H9 (cell line): ENCODE measurements around the gene NENF. TPM values are rescaled to one million over a fixed set of nuclear protein-coding genes. Genes with fewer than 3 reads are reported as not detected.

Experiments used
- DNase-seq: peaks from one replicate; pipeline ENCODE4 v3.0.0-alpha.2; 2017
- H2AFZ ChIP-seq: one replicate; pipeline ENCODE4 v1.6.1; 2013; ENCODE audit warnings: mild to moderate bottlenecking, low read length, control low read depth, moderate library complexity
- H2AK5ac ChIP-seq: 2 replicates; pipeline ENCODE4 v1.6.1; 2013; ENCODE audit warnings: low read length, control low read depth, mixed read lengths; ENCODE audit not compliant: insufficient read length
- H2BK120ac ChIP-seq: one replicate; pipeline ENCODE4 v1.6.1; 2013; ENCODE audit warnings: low read depth, mild to moderate bottlenecking, low read length, control low read depth, inconsistent platforms; ENCODE audit not compliant: poor library complexity, severe bottlenecking
- H2BK12ac ChIP-seq: 2 replicates; pipeline ENCODE4 v1.6.1; 2013; ENCODE audit warnings: low read length, control low read depth, mixed read lengths, low read depth; ENCODE audit not compliant: insufficient read length
- H2BK15ac ChIP-seq: 2 replicates; pipeline ENCODE4 v1.6.1; 2013; ENCODE audit warnings: low read depth, low read length, control low read depth
- H2BK20ac ChIP-seq: one replicate; pipeline ENCODE4 v1.6.1; 2013; ENCODE audit warnings: low read depth, mild to moderate bottlenecking, low read length, control low read depth, inconsistent platforms; ENCODE audit not compliant: poor library complexity, severe bottlenecking
- H2BK5ac ChIP-seq: 2 replicates; pipeline ENCODE4 v1.6.1; 2013; ENCODE audit warnings: low read length, control low read depth, mixed read lengths; ENCODE audit not compliant: insufficient read length
- H3K14ac ChIP-seq: 2 replicates; pipeline ENCODE4 v1.6.1; 2013; ENCODE audit warnings: low read length, control low read depth; ENCODE audit not compliant: insufficient read depth
- H3K18ac ChIP-seq: 2 replicates; pipeline ENCODE4 v1.6.1; 2013; ENCODE audit warnings: low read depth, mild to moderate bottlenecking, mixed read lengths, low read length, control low read depth; ENCODE audit not compliant: insufficient read length
- H3K23ac ChIP-seq: 2 replicates; pipeline ENCODE4 v1.6.1; 2013; ENCODE audit warnings: low read length, control low read depth, mixed read lengths, low read depth; ENCODE audit not compliant: insufficient read length
- H3K23me2 ChIP-seq: 2 replicates; pipeline ENCODE4 v1.6.1; 2013; ENCODE audit warnings: low read depth, mild to moderate bottlenecking, mixed read lengths, low read length, control low read depth; ENCODE audit not compliant: insufficient read length, poor library complexity, severe bottlenecking
- H3K27ac ChIP-seq: 2 replicates; pipeline ENCODE4 v1.5.1; 2013; ENCODE audit warnings: low read length, control low read depth, mixed read lengths, low read depth; ENCODE audit not compliant: insufficient read length
- H3K27me3 ChIP-seq: 2 replicates; pipeline ENCODE4 v1.6.1; 2013; ENCODE audit warnings: low read length, control low read depth, inconsistent platforms; ENCODE audit not compliant: insufficient read depth
- H3K4ac ChIP-seq: 2 replicates; pipeline ENCODE4 v1.6.1; 2013; ENCODE audit warnings: low read depth, mild to moderate bottlenecking, control low read depth, inconsistent platforms, low read length, moderate library complexity
- H3K4me1 ChIP-seq: 2 replicates; pipeline ENCODE4 v1.6.1; 2013; ENCODE audit warnings: low read length, control low read depth, inconsistent platforms; ENCODE audit not compliant: insufficient read depth
- H3K4me2 ChIP-seq: 2 replicates; pipeline ENCODE4 v1.6.1; 2013; ENCODE audit warnings: low read length, control low read depth, mixed read lengths; ENCODE audit not compliant: insufficient read length, insufficient read depth
- H3K56ac ChIP-seq: 2 replicates; pipeline ENCODE4 v1.6.1; 2013; ENCODE audit warnings: low read depth, mild to moderate bottlenecking, mixed read lengths, low read length, control low read depth; ENCODE audit not compliant: insufficient read length
- H3K79me1 ChIP-seq: 2 replicates; pipeline ENCODE4 v1.6.1; 2013; ENCODE audit warnings: low read depth, mild to moderate bottlenecking, moderate library complexity, low read length, control low read depth, inconsistent platforms; ENCODE audit not compliant: insufficient read depth, poor library complexity, severe bottlenecking
- H3K79me2 ChIP-seq: 2 replicates; pipeline ENCODE4 v1.6.1; 2013; ENCODE audit warnings: low read length, control low read depth, inconsistent platforms; ENCODE audit not compliant: insufficient read depth
- H3K9ac ChIP-seq: 2 replicates; pipeline ENCODE4 v1.6.1; 2013; ENCODE audit warnings: low read length, control low read depth, mixed read lengths; ENCODE audit not compliant: insufficient read length; ENCODE audit errors: extremely low read depth
- H3K9me3 ChIP-seq: one replicate; pipeline ENCODE4 v1.6.1; 2013; ENCODE audit warnings: low read depth, low read length, inconsistent platforms; ENCODE audit not compliant: control insufficient read depth
- H3T11ph ChIP-seq: one replicate; pipeline ENCODE4 v1.6.1; 2013; ENCODE audit warnings: mild to moderate bottlenecking, low read length, control low read depth, inconsistent platforms
- H4K20me1 ChIP-seq: one replicate; pipeline ENCODE4 v1.6.1; 2013; ENCODE audit not compliant: control insufficient read depth, insufficient read length, insufficient read depth
- H4K5ac ChIP-seq: 2 replicates; pipeline ENCODE4 v1.6.1; 2013; ENCODE audit warnings: low read depth, mild to moderate bottlenecking, mixed read lengths, low read length, control low read depth; ENCODE audit not compliant: insufficient read length
- H4K8ac ChIP-seq: replicated peaks from 2 replicates; pipeline ENCODE4 v1.6.1; 2013; ENCODE audit warnings: low read length, control low read depth, mixed read lengths, low read depth; ENCODE audit not compliant: insufficient read length
- H4K91ac ChIP-seq: 2 replicates; pipeline ENCODE4 v1.6.1; 2013; ENCODE audit warnings: low read depth, mild to moderate bottlenecking, moderate library complexity, mixed read lengths, low read length, control low read depth; ENCODE audit not compliant: insufficient read length
- H3K27ac Mint-ChIP-seq, 3 experiments: 2 replicates in 2 of 3; 3 replicates in 1 of 3; pipeline ENCODE4 v1.8.0; 2020 to 2021; ENCODE audit warnings: mixed read lengths in 3 of 3, mild to moderate bottlenecking in 1 of 3, moderate library complexity in 1 of 3
- H3K27me3 Mint-ChIP-seq: 2 replicates; pipeline ENCODE4 v1.8.0; 2021; ENCODE audit warnings: low read depth, mild to moderate bottlenecking, moderate library complexity, mixed read lengths
- H3K36me3 Mint-ChIP-seq, 3 experiments: 2 replicates in 2 of 3; 3 replicates in 1 of 3; pipeline ENCODE4 v1.8.0; 2020 to 2021; ENCODE audit warnings: low read depth in 3 of 3, mixed read lengths in 3 of 3; ENCODE audit not compliant: insufficient read depth in 1 of 3
- H3K4me1 Mint-ChIP-seq, 2 experiments: 2 replicates each; pipeline ENCODE4 v1.8.0; 2020; ENCODE audit warnings: mixed read lengths in 2 of 2
- H3K4me3 Mint-ChIP-seq, 2 experiments: 2 replicates in 1 of 2; 3 replicates in 1 of 2; pipeline ENCODE4 v1.8.0; 2020 to 2021; ENCODE audit warnings: mild to moderate bottlenecking in 2 of 2, mixed read lengths in 2 of 2, moderate library complexity in 1 of 2
- H3K9me3 Mint-ChIP-seq, 2 experiments: 2 replicates in 1 of 2; 3 replicates in 1 of 2; pipeline ENCODE4 v1.8.0; 2020; ENCODE audit warnings: mild to moderate bottlenecking in 2 of 2, mixed read lengths in 2 of 2, moderate library complexity in 1 of 2
- CTCF ChIP-seq: fragments of 200-600 bp; sonication (generic); conservative IDR thresholded peaks from 3 replicates; pipeline ENCODE4 v1.8.0; 2021; ENCODE audit warnings: antibody characterized with exemption, mild to moderate bottlenecking
- whole genome bisulfite sequencing: extraction: QIAGEN DNeasy Blood & Tissue Kit; methylation state at CpG from one replicate; pipeline ENCODE4 v1.1.7; 2013; ENCODE audit warnings: missing lambda C conversion rate, low lambda C conversion rate, mixed read lengths; ENCODE audit not compliant: insufficient read length; ENCODE audit errors: extremely low coverage; 5-methylcytosine and 5-hydroxymethylcytosine counted together
- total RNA-seq: library from RNA; stranded (reverse); gene quantifications from 2 replicates; pipeline ENCODE4 v1.2.1, GENCODE V29; 2021

Gene NENF
- total RNA-seq, 1 experiment from 2014 or later: 28.3 TPM

GRCh38 chr1:212478467-212479025, 45.8 kb downstream of the NENF start:
- H3K56ac ChIP-seq: no peak overlapping the region
- H3K79me2 ChIP-seq: no peaks in the 10 kb centered on the region
- no peak overlapping the region for H3K9ac ChIP-seq
- no peaks in the 10 kb centered on the region for H3K9me3 ChIP-seq
- no peak overlapping the region for H2AFZ ChIP-seq
- H3K14ac ChIP-seq: no peak overlapping the region
- no peaks in the 10 kb centered on the region for H4K20me1 ChIP-seq
- no CpG with 5 or more reads among the region's 12 CpGs for WGBS
- no peaks in the 10 kb centered on the region for H3K27me3 ChIP-seq
- H3K4me1 ChIP-seq: no peaks in the 10 kb centered on the region
- H3K79me1 ChIP-seq: no peaks in the 10 kb centered on the region
- Mint-ChIP-seq H3K9me3 (no peaks in the 10 kb centered on the region), H3K36me3 (no peaks in the 10 kb centered on the region), H3K4me3 (no peak overlapping the region), H3K27me3 (no peaks in the 10 kb centered on the region; the same call in none of the 2 replicates), H3K4me1 (peaks cover 12 to 14% of the 10 kb centered on the region in 2 experiments), H3K27ac (no peak overlapping the region)
- no peak overlapping the region for H2BK15ac ChIP-seq
- DNase-seq: no peak
- no peak overlapping the region for H3T11ph ChIP-seq
- H4K91ac ChIP-seq: no peak overlapping the region
- no peak overlapping the region for H2BK20ac ChIP-seq
- H3K4me2 ChIP-seq: no peak overlapping the region
- no peak overlapping the region for H2BK5ac ChIP-seq
- no peaks in the 10 kb centered on the region for H3K23me2 ChIP-seq
- H3K4ac ChIP-seq: no peak overlapping the region
- no peak overlapping the region for H3K27ac ChIP-seq
- no peak overlapping the region for H4K8ac ChIP-seq
- H2AK5ac ChIP-seq: no peak overlapping the region
- no peak for TF ChIP-seq CTCF
- no peak overlapping the region for H3K23ac ChIP-seq
- no peak overlapping the region for H2BK12ac ChIP-seq
- no peak overlapping the region for H2BK120ac ChIP-seq
- H3K18ac ChIP-seq: no peak overlapping the region
- no peak overlapping the region for H4K5ac ChIP-seq
